ENCODE data around the gene ZNF669. TPM values are rescaled to one million over a fixed set of nuclear protein-coding genes. Genes with fewer than 3 reads are reported as not detected.

ZNF669 gene
- total RNA-seq, 3 donors from 2014 or later = 6.1 to 7.0 (median 6.3) TPM

- peak; percentile 3 for ATAC-seq
These were observed 26.3 kb downstream of the ZNF669 start for GRCh38 chr1:247077876-247078257.

DNA sequence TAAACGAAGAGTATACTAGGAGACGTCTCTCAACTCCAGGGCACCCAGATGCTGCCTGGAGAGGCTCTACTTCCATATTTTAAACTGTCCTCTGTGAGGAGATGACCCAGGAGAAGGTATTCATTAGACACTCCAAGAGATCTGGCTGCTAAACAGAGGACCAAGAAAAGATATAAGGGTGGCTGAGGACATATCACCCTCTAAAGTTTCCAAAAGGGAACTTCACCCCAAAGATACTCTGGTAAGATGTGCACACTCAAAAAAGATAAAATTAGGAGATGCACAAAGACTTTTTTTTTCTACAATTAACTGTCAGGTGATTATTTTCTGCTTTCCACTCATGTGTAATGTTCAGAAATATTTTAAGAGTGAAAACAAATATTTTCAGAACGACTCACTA, 26.9 kb downstream of the ZNF669 start:
- intact Hi-C loops (cut with DNase I, micrococcal nuclease) = no loop called here

More at GRCh38 chr1:247077876-247078257, 26.3 kb downstream of the ZNF669 start:
- TF ChIP-seq, protein P1, sequence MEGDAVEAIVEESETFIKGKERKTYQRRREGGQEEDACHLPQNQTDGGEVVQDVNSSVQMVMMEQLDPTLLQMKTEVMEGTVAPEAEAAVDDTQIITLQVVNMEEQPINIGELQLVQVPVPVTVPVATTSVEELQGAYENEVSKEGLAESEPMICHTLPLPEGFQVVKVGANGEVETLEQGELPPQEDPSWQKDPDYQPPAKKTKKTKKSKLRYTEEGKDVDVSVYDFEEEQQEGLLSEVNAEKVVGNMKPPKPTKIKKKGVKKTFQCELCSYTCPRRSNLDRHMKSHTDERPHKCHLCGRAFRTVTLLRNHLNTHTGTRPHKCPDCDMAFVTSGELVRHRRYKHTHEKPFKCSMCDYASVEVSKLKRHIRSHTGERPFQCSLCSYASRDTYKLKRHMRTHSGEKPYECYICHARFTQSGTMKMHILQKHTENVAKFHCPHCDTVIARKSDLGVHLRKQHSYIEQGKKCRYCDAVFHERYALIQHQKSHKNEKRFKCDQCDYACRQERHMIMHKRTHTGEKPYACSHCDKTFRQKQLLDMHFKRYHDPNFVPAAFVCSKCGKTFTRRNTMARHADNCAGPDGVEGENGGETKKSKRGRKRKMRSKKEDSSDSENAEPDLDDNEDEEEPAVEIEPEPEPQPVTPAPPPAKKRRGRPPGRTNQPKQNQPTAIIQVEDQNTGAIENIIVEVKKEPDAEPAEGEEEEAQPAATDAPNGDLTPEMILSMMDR (IDR thresholded peaks at IDR 0.05) = no peak
- Histone ChIP-seq H3K4me3 (peak overlapping the region; percentile 54), H3K9me3 (no peaks in the 10 kb centered on the region), H3K36me3 (ENCODE audit: low read depth) (no peaks in the 10 kb centered on the region), H3K4me1 (ENCODE audit: low read depth) (peaks cover 15% of the 10 kb centered on the region)
- no peak for DNase-seq
- intact Hi-C loops (cut with DNase I, micrococcal nuclease) = no loop called here

GRCh38 chr1:247070645-247071044, 33.5 kb downstream of the ZNF669 start:
- Histone ChIP-seq H3K36me3 (ENCODE audit: low read depth) (no peaks in the 10 kb centered on the region), H3K4me1 (ENCODE audit: low read depth) (peaks cover 1% of the 10 kb centered on the region), H3K4me3 (no peak overlapping the region), H3K9me3 (peaks cover 17% of the 10 kb centered on the region)
- TF ChIP-seq, protein P1 (IDR thresholded peaks at IDR 0.05) = no peak
- DNase-seq = no peak
- ATAC-seq = no peak
- intact Hi-C loops (cut with DNase I, micrococcal nuclease) = no loop called here

More for the DNA sequence above, 26.9 kb downstream of the ZNF669 start:
- ATAC-seq (no peak), DNase-seq (no peak)
- no peaks in the 10 kb centered on the region for H3K9me3 ChIP-seq
- H3K36me3 ChIP-seq (ENCODE audit: low read depth) = no peaks in the 10 kb centered on the region
- TF ChIP-seq, protein P1 (IDR thresholded peaks at IDR 0.05) = no peak
- no peak overlapping the region for H3K4me3 ChIP-seq
- peaks cover 15% of the 10 kb centered on the region for H3K4me1 ChIP-seq (ENCODE audit: low read depth)

DNA sequence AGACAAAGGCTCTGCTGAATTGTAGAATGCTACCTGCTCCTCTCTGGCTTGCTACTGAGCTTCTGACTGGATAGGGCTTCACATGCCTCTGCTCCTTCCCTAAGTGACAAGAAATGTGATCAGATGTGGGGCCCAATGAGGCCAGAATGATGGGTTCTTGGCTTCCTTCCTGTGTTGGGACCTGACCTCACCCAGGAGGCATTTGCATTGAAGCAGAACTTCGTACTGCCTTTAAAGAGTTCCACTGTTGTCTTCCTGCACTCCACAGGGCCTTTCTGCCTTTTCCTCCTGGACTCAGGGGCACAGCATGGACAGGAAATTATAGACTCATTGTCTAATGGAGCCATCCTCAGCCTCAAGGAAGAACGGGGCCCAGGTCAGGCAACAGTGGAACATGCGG, 39.9 kb downstream of the ZNF669 start:
- H3K36me3 ChIP-seq (ENCODE audit: low read depth) = no peaks in the 10 kb centered on the region
- no peak overlapping the region for H3K4me3 ChIP-seq
- ATAC-seq (no peak), DNase-seq (no peak)
- peaks cover 21% of the 10 kb centered on the region for H3K9me3 ChIP-seq
- H3K4me1 ChIP-seq (ENCODE audit: low read depth) = no peaks in the 10 kb centered on the region
- TF ChIP-seq, protein P1 (IDR thresholded peaks at IDR 0.05) = no peak
- intact Hi-C loops (cut with DNase I, micrococcal nuclease) = no loop called here

- peaks cover 49% of the 10 kb centered on the region for H3K9me3 ChIP-seq
- no peak for ATAC-seq
- TF ChIP-seq, protein P1 (IDR thresholded peaks at IDR 0.05) = no peak
These were observed 43.4 kb downstream of the ZNF669 start for GRCh38 chr1:247060771-247061170.

DNA sequence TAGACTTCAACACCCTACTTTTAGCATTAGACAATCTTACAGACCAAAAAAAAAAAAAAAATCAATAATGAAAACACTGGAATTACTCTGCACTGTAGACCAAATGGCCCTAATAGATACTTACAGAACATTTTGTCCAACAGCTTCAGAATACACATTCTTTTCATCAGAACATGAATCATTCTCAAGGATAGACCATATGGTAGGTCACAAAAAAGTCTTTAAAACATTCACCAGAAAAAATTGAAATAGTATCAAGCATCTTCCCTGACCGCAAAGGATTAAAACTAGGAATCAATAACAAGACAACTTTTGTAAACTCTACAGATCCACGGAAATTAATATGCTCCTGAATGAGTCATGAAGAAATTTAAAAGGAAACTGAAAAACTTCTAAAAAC, 48.1 kb downstream of the ZNF669 start:
- intact Hi-C loops (cut with DNase I, micrococcal nuclease) = no loop called here
- TF ChIP-seq, protein P1 (IDR thresholded peaks at IDR 0.05) = no peak
- Histone ChIP-seq H3K9me3 (peaks cover 79% of the 10 kb centered on the region), H3K4me3 (no peak overlapping the region), H3K36me3 (ENCODE audit: low read depth) (no peaks in the 10 kb centered on the region), H3K4me1 (ENCODE audit: low read depth) (no peaks in the 10 kb centered on the region)
- no peak for ATAC-seq
- no peak for DNase-seq

More at GRCh38 chr1:247060771-247061170, 43.4 kb downstream of the ZNF669 start:
- DNase-seq = no peak
- intact Hi-C loops (cut with DNase I, micrococcal nuclease) = no loop called here
- no peaks in the 10 kb centered on the region for H3K4me1 ChIP-seq (ENCODE audit: low read depth)
- no peak overlapping the region for H3K4me3 ChIP-seq
- H3K36me3 ChIP-seq (ENCODE audit: low read depth) = no peaks in the 10 kb centered on the region

Measured in mucosa of descending colon (tissue), 3 donors.